Measurements from ENCODE around the gene PTGES2.

PTGES2 gene

GRCh38 chr9:128099231-128099931 is 28.1 kb downstream of the PTGES2 start:
- Histone ChIP-seq H3K4ac (ENCODE audit: low read depth, low read length) (peak overlapping the region; percentile 44), H2BK12ac (ENCODE audit: low read length) (peak overlapping the region; percentile 82), H3K79me1 (ENCODE audit: low read length) (peaks cover 23% of the 10 kb centered on the region), H3K36me3 (ENCODE audit: control insufficient read depth in 1 of 2, insufficient read depth in 2 of 2, low read length in 2 of 2) (peaks cover 33% of the 10 kb centered on the region in 2 experiments), H3K9me3 (ENCODE audit: insufficient read depth, low read depth, low read length) (no peaks in the 10 kb centered on the region), H3K23ac (ENCODE audit: low read length) (no peak overlapping the region), H3K4me3 (ENCODE audit: low read depth, low read length) (peak overlapping the region; percentile 63), H2AK5ac (ENCODE audit: low read length) (peak overlapping the region; percentile 55), H2AFZ (ENCODE audit: insufficient read depth, low read length, poor library complexity) (no peak overlapping the region), H3K9ac (ENCODE audit: low read length) (peak overlapping the region; percentile 75), H3K4me2 (ENCODE audit: low read length) (peak overlapping the region; percentile 80), H3K27ac (ENCODE audit: low read depth, low read length) (peak overlapping the region; percentile 99), H3K4me1 (ENCODE audit: control insufficient read depth in 1 of 2, insufficient read depth in 2 of 2, low read length in 2 of 2) (peaks cover 34 to 37% of the 10 kb centered on the region in 2 experiments), H4K91ac (ENCODE audit: low read depth, low read length) (peak overlapping the region; percentile 92), H3K18ac (ENCODE audit: low read length) (peak overlapping the region; percentile 86), H2BK5ac (ENCODE audit: low read depth, low read length, poor library complexity) (peak overlapping the region; percentile 86), H3K14ac (ENCODE audit: low read length) (peak overlapping the region; percentile 91), H2BK120ac (ENCODE audit: insufficient read depth, low read length, poor library complexity) (peak overlapping the region; percentile 89), H4K8ac (ENCODE audit: low read depth, low read length) (peak overlapping the region; percentile 40), H3K27me3 (ENCODE audit: insufficient read depth, low read length) (no peaks in the 10 kb centered on the region), H3K79me2 (ENCODE audit: control insufficient read depth, insufficient read depth, low read length, poor library complexity) (peaks cover 12% of the 10 kb centered on the region), H4K12ac (ENCODE audit: low read depth, low read length) (peak overlapping the region; percentile 12)
- no CpG with 5 or more reads among the region's 16 CpGs for WGBS (ENCODE audit: extremely low coverage, insufficient coverage, insufficient read length)
- peak; percentile 78 for DNase-seq

DNA sequence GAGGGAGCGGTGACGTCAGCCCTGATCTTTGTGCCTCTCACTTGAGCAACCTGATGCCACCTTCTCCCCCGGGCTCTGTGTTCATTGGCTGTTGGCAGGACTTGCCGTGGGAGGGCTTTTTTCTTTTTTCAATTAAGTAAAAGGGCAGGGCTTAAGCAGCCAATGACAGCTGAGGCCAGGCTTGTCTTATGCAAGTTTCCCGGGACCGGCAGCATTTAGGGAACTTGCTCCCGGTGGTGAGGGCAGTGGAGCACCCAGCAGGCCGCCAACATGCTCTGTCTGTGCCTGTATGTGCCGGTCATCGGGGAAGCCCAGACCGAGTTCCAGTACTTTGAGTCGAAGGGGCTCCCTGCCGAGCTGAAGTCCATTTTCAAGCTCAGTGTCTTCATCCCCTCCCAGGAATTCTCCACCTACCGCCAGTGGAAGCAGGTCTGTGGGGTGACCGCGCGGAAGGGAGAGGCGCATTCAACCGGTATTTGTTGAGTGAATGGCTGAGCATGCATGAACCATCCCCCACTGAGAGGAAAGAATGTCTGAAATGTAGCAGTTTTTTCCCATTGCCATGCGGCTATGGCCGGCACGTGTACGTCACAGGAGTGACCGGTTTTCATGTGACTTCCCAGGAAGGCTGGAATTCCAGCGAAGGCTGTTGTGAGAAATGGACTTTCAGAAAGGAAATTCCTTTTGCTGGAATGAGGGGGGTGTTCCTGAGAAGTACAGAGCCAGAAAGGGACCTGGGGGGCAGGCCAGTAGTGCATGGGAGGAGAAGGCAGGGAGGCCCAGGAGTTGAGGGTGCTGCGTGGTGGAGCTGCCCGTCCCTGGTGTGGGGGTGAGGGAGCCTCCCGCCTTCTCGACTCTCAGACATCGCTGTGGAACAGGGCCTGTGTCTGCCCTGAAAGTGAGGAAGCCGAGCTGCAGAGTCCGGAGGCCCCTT is 29.0 kb downstream of the PTGES2 start:
- Histone ChIP-seq H2AK5ac (ENCODE audit: low read length) (peak overlapping the region; percentile 91), H3K9me3 (ENCODE audit: insufficient read depth, low read depth, low read length) (no peaks in the 10 kb centered on the region), H2BK120ac (ENCODE audit: insufficient read depth, low read length, poor library complexity) (peak overlapping the region; percentile 94), H3K9ac (ENCODE audit: low read length) (peak overlapping the region; percentile 75), H3K23ac (ENCODE audit: low read length) (no peak overlapping the region), H3K4ac (ENCODE audit: low read depth, low read length) (peak overlapping the region; percentile 47), H3K79me1 (ENCODE audit: low read length) (peaks cover 23% of the 10 kb centered on the region), H4K12ac (ENCODE audit: low read depth, low read length) (peak overlapping the region; percentile 79), H3K79me2 (ENCODE audit: control insufficient read depth, insufficient read depth, low read length, poor library complexity) (peaks cover 12% of the 10 kb centered on the region), H3K18ac (ENCODE audit: low read length) (peak overlapping the region; percentile 88), H3K27ac (ENCODE audit: low read depth, low read length) (peak overlapping the region; percentile 99), H3K27me3 (ENCODE audit: insufficient read depth, low read length) (no peaks in the 10 kb centered on the region), H3K4me1 (ENCODE audit: control insufficient read depth in 1 of 2, insufficient read depth in 2 of 2, low read length in 2 of 2) (peaks cover 34 to 37% of the 10 kb centered on the region in 2 experiments), H3K4me3 (ENCODE audit: low read depth, low read length) (peak overlapping the region; percentile 69), H2BK12ac (ENCODE audit: low read length) (peak overlapping the region; percentile 82), H4K91ac (ENCODE audit: low read depth, low read length) (peak overlapping the region; percentile 95), H3K4me2 (ENCODE audit: low read length) (peak overlapping the region; percentile 80), H3K14ac (ENCODE audit: low read length) (peak overlapping the region; percentile 91), H3K36me3 (ENCODE audit: control insufficient read depth in 1 of 2, insufficient read depth in 2 of 2, low read length in 2 of 2) (peaks cover 25 to 26% of the 10 kb centered on the region in 2 experiments), H2AFZ (ENCODE audit: insufficient read depth, low read length, poor library complexity) (peak overlapping the region; percentile 61), H2BK5ac (ENCODE audit: low read depth, low read length, poor library complexity) (peak overlapping the region; percentile 86), H4K8ac (ENCODE audit: low read depth, low read length) (peak overlapping the region; percentile 72)
- WGBS (ENCODE audit: extremely low coverage, insufficient coverage, insufficient read length) = no CpG with 5 or more reads among the region's 32 CpGs
- peak; percentile 98 to 99 for DNase-seq

- H2BK120ac ChIP-seq (ENCODE audit: insufficient read depth, low read length, poor library complexity) = peak overlapping the region; percentile 86
- WGBS (ENCODE audit: extremely low coverage, insufficient coverage, insufficient read length) = no CpG with 5 or more reads among the region's 13 CpGs
Observed at GRCh38 chr9:128097543-128098296, 29.8 kb downstream of the PTGES2 start.

More at GRCh38 chr9:128097543-128098296, 29.8 kb downstream of the PTGES2 start:
- Histone ChIP-seq H3K36me3 (ENCODE audit: control insufficient read depth in 1 of 2, insufficient read depth in 2 of 2, low read length in 2 of 2) (peaks cover 16 to 18% of the 10 kb centered on the region in 2 experiments), H3K27me3 (ENCODE audit: insufficient read depth, low read length) (no peaks in the 10 kb centered on the region), H3K23ac (ENCODE audit: low read length) (no peak overlapping the region), H3K4ac (ENCODE audit: low read depth, low read length) (peak overlapping the region; percentile 23), H3K4me1 (ENCODE audit: control insufficient read depth in 1 of 2, insufficient read depth in 2 of 2, low read length in 2 of 2) (peaks cover 33 to 37% of the 10 kb centered on the region in 2 experiments), H4K91ac (ENCODE audit: low read depth, low read length) (peak overlapping the region; percentile 95), H3K4me3 (ENCODE audit: low read depth, low read length) (no peak overlapping the region), H2AK5ac (ENCODE audit: low read length) (peak overlapping the region; percentile 74), H2AFZ (ENCODE audit: insufficient read depth, low read length, poor library complexity) (no peak overlapping the region), H3K79me1 (ENCODE audit: low read length) (peaks cover 23% of the 10 kb centered on the region), H3K27ac (ENCODE audit: low read depth, low read length) (peak overlapping the region; percentile 99), H2BK5ac (ENCODE audit: low read depth, low read length, poor library complexity) (peak overlapping the region; percentile 77), H3K9me3 (ENCODE audit: insufficient read depth, low read depth, low read length) (no peaks in the 10 kb centered on the region), H3K9ac (ENCODE audit: low read length) (peak overlapping the region; percentile 38), H3K4me2 (ENCODE audit: low read length) (peak overlapping the region; percentile 80), H3K79me2 (ENCODE audit: control insufficient read depth, insufficient read depth, low read length, poor library complexity) (peaks cover 12% of the 10 kb centered on the region), H3K18ac (ENCODE audit: low read length) (peak overlapping the region; percentile 13), H4K8ac (ENCODE audit: low read depth, low read length) (peak overlapping the region; percentile 74), H3K14ac (ENCODE audit: low read length) (peak overlapping the region; percentile 92), H2BK12ac (ENCODE audit: low read length) (peak overlapping the region; percentile 95), H4K12ac (ENCODE audit: low read depth, low read length) (peak overlapping the region; percentile 35)
- DNase-seq = peak in 1 of 2 donors; percentile 26

Data from trophoblast cell (in vitro differentiated cells and primary cell).